VCaP (cell line): Measurements from ENCODE around the gene ZNF587B.

ENCODE experiments used
- H3K27ac ChIP-seq: fragments of 450-650 bp; 2 replicates; pipeline ENCODE4 v1.5.1; 2017
- TF ChIP-seq, protein P1 (sequence below): fragments of 450-650 bp; conservative IDR thresholded peaks from 2 replicates; pipeline ENCODE4 v1.5.1; 2017; ENCODE audit warnings: mild to moderate bottlenecking, moderate library complexity

The ZNF587B gene

GRCh38 chr19:57814505-57815246, 15.4 kb upstream of the ZNF587B start, which contains the start of gene ZNF552:
Gene ZNF552 (minus strand): TSS chr19:57814913. CDS start chr19:57814743, 170 bp downstream.
- TF ChIP-seq, protein P1, sequence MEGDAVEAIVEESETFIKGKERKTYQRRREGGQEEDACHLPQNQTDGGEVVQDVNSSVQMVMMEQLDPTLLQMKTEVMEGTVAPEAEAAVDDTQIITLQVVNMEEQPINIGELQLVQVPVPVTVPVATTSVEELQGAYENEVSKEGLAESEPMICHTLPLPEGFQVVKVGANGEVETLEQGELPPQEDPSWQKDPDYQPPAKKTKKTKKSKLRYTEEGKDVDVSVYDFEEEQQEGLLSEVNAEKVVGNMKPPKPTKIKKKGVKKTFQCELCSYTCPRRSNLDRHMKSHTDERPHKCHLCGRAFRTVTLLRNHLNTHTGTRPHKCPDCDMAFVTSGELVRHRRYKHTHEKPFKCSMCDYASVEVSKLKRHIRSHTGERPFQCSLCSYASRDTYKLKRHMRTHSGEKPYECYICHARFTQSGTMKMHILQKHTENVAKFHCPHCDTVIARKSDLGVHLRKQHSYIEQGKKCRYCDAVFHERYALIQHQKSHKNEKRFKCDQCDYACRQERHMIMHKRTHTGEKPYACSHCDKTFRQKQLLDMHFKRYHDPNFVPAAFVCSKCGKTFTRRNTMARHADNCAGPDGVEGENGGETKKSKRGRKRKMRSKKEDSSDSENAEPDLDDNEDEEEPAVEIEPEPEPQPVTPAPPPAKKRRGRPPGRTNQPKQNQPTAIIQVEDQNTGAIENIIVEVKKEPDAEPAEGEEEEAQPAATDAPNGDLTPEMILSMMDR = no peak; the same call in 1 of the 2 replicates
- peak within 1 kb of the TSS; percentile 93 for H3K27ac ChIP-seq

DNA sequence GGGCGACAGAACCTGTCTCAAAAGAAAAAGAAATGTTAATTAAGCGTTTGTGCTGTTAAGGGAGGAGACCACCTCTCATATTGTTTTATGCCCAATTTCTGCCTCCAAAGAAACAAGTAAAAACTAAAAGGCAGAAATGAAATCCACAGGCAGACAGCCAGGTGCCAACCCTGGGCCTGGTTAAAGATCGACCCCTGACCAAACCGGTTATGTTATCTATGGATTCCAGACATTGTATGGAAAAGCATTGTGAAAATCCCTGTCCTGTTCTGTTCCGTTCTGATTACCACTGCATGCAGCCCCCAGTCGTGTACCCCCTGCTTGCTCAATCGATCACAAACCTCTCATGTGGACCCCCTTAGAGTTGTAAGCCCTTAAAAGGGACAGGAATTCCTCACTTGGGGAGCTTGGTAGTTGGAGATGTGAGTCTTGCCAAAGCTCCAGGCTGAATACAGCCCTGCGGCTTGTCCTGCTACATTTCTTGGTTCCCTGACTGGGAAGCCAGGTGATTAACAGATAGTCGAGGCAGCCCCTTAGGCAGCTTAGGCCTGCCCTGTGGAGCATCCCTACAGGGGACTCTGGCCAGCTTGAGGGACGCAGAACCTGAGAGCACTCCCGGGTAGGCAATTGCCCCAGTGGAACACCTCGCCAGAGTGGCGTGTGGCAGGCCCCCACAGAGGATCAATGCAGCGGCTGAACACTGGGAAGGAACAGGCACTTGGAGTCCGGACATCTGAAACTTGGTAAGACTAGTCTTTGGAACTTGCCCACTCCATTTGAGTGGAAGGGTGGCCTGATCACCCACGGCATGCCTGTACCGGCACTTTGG, 14.6 kb upstream of the ZNF587B start:
- TF ChIP-seq, protein P1 = no peak
- peak overlapping the region; percentile 93 for H3K27ac ChIP-seq

DNA sequence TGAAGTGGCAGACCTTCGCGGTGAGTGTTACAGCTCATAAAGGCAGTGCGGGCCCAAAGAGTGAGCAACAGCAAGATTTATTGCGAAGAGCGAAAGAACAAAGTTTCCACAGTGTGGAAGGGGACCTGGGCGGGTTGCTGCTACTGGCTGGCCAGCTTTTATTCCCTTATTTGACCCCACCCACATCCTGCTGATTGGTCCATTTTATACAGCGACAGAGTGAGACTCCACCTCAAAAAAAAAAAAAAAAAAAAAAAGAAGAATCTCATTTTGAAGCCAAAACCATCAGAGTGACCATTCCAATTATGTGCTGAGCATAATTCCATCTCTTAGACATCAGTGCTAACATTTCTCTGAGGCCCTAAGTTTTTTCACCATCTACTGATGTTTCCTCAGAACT, 13.4 kb upstream of the ZNF587B start:
- no peak overlapping the region for H3K27ac ChIP-seq
- TF ChIP-seq, protein P1 = no peak

DNA sequence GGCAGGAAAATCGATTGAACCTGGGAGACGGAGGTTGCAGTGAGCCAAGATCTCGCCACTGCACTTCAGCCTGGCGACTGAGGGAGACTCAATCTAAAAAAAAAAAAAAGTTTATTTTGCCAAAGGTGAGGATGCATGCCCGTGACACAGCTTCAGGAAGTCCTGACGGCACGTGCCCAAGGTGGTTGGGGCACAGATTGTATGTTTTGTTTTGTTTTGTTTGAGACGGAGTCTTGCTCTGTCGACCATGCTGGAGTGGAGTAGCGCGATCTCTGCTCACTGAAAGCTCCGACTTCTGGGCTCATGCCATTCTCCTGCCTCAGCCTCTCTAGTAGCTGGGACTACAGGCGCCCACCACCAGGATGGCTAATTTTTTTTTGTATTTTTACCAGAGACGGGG, 12.1 kb upstream of the ZNF587B start:
- TF ChIP-seq, protein P1 = no peak
- H3K27ac ChIP-seq = peak overlapping the region; percentile 97

DNA sequence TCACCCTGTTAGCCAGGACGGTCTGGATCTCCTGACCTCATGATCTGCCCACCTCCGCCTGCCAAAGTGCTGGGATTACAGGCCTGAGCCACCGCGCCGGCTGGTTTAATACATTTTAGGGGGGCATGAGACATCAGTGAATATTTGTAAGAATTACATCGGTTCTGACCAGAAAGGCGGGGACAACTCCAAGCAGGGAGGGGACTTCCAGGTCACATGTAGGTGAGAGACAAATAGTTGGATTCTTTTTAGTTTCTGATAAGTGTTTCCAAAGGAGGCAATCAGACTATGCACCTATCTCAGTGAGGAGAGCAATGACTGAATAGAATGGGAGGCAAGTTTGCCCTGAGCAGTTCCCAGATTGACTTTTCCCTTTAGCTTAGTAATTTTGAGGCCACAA, 11.7 kb upstream of the ZNF587B start:
- TF ChIP-seq, protein P1 = no peak
- peak overlapping the region; percentile 97 for H3K27ac ChIP-seq

DNA sequence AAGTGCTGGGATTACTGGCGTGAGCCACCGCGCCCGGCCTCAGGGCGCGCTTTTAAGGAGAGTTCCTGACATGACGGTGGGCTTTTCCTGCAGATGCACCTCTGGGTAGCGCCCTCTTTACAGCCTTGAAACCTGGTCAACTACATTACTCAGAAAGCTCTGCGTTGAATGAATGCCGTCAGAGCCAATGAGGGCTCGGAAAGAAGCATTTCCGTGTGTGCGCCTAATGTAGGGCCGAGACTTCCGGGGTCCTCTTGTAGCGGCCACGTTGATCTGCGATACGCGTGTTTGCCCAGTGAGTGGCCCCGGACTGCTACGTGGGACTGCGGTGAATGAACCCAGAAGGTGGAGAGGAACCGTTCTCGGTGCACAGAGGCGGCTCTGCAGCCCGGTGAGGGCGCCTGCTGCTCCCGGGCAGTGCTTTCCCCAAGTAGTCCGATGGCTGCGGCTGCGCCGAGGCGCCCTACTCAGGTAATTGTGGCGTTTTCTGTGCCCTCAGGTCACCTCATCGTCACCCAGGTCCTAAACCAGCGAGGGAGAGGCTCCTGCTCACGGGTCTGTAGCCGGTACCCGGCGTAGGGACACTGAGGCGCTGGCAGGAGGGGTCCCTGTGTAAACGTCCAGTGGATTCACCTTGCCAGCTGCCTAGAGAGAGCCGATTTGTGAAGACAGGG, 10.5 kb upstream of the ZNF587B start:
- TF ChIP-seq, protein P1 = no peak; the same call in 1 of the 2 replicates
- peak overlapping the region; percentile 97 for H3K27ac ChIP-seq

- TF ChIP-seq, protein P1 = no peak
- H3K27ac ChIP-seq = peak overlapping the region; percentile 97
Observed at GRCh38 chr19:57820599-57820998, 9.5 kb upstream of the ZNF587B start.

DNA sequence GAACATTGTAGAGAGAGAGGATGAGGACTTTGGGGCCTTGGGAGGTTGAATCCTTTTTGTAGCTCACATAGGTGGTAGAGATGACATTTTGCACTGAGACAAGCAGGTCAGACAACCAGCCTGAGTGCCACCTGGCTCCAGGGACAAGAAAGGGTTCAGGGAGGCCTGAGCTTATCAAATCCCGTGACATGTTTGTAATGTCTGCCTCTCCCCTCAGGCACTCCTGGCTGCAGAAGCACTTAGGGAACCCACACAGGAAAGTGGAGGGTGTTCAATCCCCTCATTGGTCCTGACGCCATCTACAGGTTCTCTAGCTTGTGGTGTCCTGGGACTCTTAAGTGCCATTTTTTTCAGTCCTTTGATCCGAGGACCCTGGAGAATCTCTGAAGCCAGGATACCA, 9.0 kb upstream of the ZNF587B start:
- peak overlapping the region; percentile 97 for H3K27ac ChIP-seq

GRCh38 chr19:57821501-57821900, 8.6 kb upstream of the ZNF587B start:
- H3K27ac ChIP-seq = peak overlapping the region; percentile 97

DNA sequence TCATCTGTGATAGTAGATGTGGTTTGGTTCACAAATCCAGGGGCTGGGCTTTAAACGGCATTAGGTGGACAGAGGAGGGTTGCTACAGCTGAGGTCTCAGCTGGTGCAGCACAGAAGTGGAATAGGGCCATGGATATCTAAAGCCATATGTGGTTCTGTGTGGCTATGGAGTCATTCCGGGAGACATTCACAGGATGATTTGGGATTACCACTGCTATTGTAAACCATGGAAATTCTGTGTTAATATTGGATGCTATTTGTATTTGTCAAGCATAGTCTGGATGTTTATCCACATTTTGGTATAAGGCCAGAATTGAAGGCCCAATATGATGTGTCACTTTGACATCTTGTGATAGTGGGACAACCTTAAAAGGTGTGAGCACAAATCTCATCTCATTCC, 6.9 kb upstream of the ZNF587B start:
- H3K27ac ChIP-seq = peak overlapping the region; percentile 97

GRCh38 chr19:57823608-57824007, 6.5 kb upstream of the ZNF587B start:
- H3K27ac ChIP-seq = peak overlapping the region; percentile 97
